HL-60/S4 (cell line): ENCODE results near the gene CELSR3.

Experiments used
- in situ Hi-C: fragments of 300-500 bp; cut with MboI; formaldehyde crosslinking; loops from 2 replicates; pipeline ENCODE4 v1.14.3; 2022; ENCODE audit warnings: low sequenced_read_pairs

Gene CELSR3

GRCh38 chr3:48600711-48601621 is 61.7 kb downstream of the CELSR3 start:
- in situ Hi-C loops = no loop called here

- in situ Hi-C loops = no loop called here
Observed at GRCh38 chr3:48599509-48600285, 63.0 kb downstream of the CELSR3 start.

GRCh38 chr3:48599077-48599501 is 63.6 kb downstream of the CELSR3 start:
- in situ Hi-C loops = no loop called here

- in situ Hi-C loops = no loop called here
Observed at GRCh38 chr3:48598323-48599076, 64.2 kb downstream of the CELSR3 start.

- in situ Hi-C loops = no loop called here
Observed at GRCh38 chr3:48597408-48597800, 65.3 kb downstream of the CELSR3 start.

GRCh38 chr3:48596676-48597407 is 65.8 kb downstream of the CELSR3 start:
- in situ Hi-C loops = no loop called here

GRCh38 chr3:48596157-48596556 is 66.5 kb downstream of the CELSR3 start:
- in situ Hi-C loops = no loop called here

- in situ Hi-C loops = no loop called here
Observed at GRCh38 chr3:48595526-48596121, 67.1 kb downstream of the CELSR3 start.

- in situ Hi-C loops = no loop called here
Observed at GRCh38 chr3:48595075-48595525, 67.6 kb downstream of the CELSR3 start, which contains the start of gene COL7A1. Gene COL7A1 (minus strand): TSS chr3:48595329. CDS start chr3:48595159, 170 bp downstream.

- in situ Hi-C loops = no loop called here
Observed at GRCh38 chr3:48594417-48595049, 68.2 kb downstream of the CELSR3 start.

- in situ Hi-C loops = no loop called here
Observed at GRCh38 chr3:48593337-48593736, 69.3 kb downstream of the CELSR3 start.

- in situ Hi-C loops = no loop called here
Observed at GRCh38 chr3:48592519-48593087, 70.1 kb downstream of the CELSR3 start.

GRCh38 chr3:48591886-48592518 is 70.7 kb downstream of the CELSR3 start:
- in situ Hi-C loops = no loop called here

- in situ Hi-C loops = no loop called here
Observed at GRCh38 chr3:48591436-48591835, 71.2 kb downstream of the CELSR3 start.

GRCh38 chr3:48588230-48588629 is 74.5 kb downstream of the CELSR3 start:
- in situ Hi-C loops = no loop called here

- in situ Hi-C loops = no loop called here
Observed at GRCh38 chr3:48587686-48588085, 75.0 kb downstream of the CELSR3 start.
